Stimulated activated naive CD8-positive, alpha-beta T cell treated with anti-CD3 and anti-CD28 coated beads, Interleukin-15, Interleukin-2, amounts not matched to agents 100 U/mL and 50 U/mL, for 24 hours (primary cell): ENCODE measurements around the gene TMEFF2.
A peak's percentile ranks its signal among the peaks of the same experiment; 100 is the strongest.

Experiments used
- ATAC-seq: fragments of 150-1000 bp; cut with Tn5 transposase; one replicate; pipeline ENCODE4 v1.10.0; 2021
- DNase-seq: peaks from one replicate; pipeline ENCODE4 v3.0.0; 2021

TMEFF2 gene

GRCh38 chr2:192011196-192011595, 183.5 kb downstream of the TMEFF2 start:
- DNase-seq (no peak), ATAC-seq (no peak)

- DNase-seq (no peak), ATAC-seq (no peak)
Measured at GRCh38 chr2:192010073-192010472, 184.7 kb downstream of the TMEFF2 start.

- ATAC-seq, result peak; percentile 28
Measured at GRCh38 chr2:192007581-192008228, 187.0 kb downstream of the TMEFF2 start.

GRCh38 chr2:192005211-192005610, 189.5 kb downstream of the TMEFF2 start:
- DNase-seq (no peak), ATAC-seq (no peak)

More at GRCh38 chr2:192007581-192008228, 187.0 kb downstream of the TMEFF2 start:
- DNase-seq, result no peak

GRCh38 chr2:192004188-192004963, 190.4 kb downstream of the TMEFF2 start:
- DNase-seq (no peak), ATAC-seq (no peak)

GRCh38 chr2:192002418-192002817, 192.3 kb downstream of the TMEFF2 start:
- no peak for DNase-seq

GRCh38 chr2:192000196-192000980, 194.3 kb downstream of the TMEFF2 start:
- DNase-seq (no peak), ATAC-seq (no peak)

More at GRCh38 chr2:192002418-192002817, 192.3 kb downstream of the TMEFF2 start:
- no peak for ATAC-seq

- ATAC-seq (no peak), DNase-seq (no peak)
Measured at GRCh38 chr2:191999101-191999841, 195.5 kb downstream of the TMEFF2 start.

- DNase-seq (no peak), ATAC-seq (no peak)
Measured at GRCh38 chr2:191995285-191995684, 199.4 kb downstream of the TMEFF2 start.

GRCh38 chr2:191994749-191995148, 200.0 kb downstream of the TMEFF2 start:
- DNase-seq, result no peak
- no peak for ATAC-seq

- ATAC-seq, result no peak
Measured at GRCh38 chr2:191991442-191991841, 203.3 kb downstream of the TMEFF2 start.

GRCh38 chr2:191985740-191986139, 209.0 kb downstream of the TMEFF2 start:
- no peak for DNase-seq

More at GRCh38 chr2:191991442-191991841, 203.3 kb downstream of the TMEFF2 start:
- no peak for DNase-seq

GRCh38 chr2:191983591-191983990, 211.1 kb downstream of the TMEFF2 start:
- no peak for DNase-seq

More at GRCh38 chr2:191985740-191986139, 209.0 kb downstream of the TMEFF2 start:
- ATAC-seq, result no peak

GRCh38 chr2:191983186-191983585, 211.5 kb downstream of the TMEFF2 start:
- ATAC-seq (no peak), DNase-seq (no peak)

More at GRCh38 chr2:191983591-191983990, 211.1 kb downstream of the TMEFF2 start:
- ATAC-seq, result no peak

- ATAC-seq (no peak), DNase-seq (no peak)
Measured at GRCh38 chr2:191981706-191982105, 213.0 kb downstream of the TMEFF2 start.

GRCh38 chr2:191980483-191980882, 214.2 kb downstream of the TMEFF2 start:
- ATAC-seq (no peak), DNase-seq (no peak)

GRCh38 chr2:191979221-191979730, 215.5 kb downstream of the TMEFF2 start:
- no peak for DNase-seq

GRCh38 chr2:191977754-191978153, 217.0 kb downstream of the TMEFF2 start:
- ATAC-seq, result no peak
- no peak for DNase-seq

More at GRCh38 chr2:191979221-191979730, 215.5 kb downstream of the TMEFF2 start:
- no peak for ATAC-seq

GRCh38 chr2:191976436-191976835, 218.3 kb downstream of the TMEFF2 start:
- DNase-seq (no peak), ATAC-seq (no peak)

GRCh38 chr2:191974676-191975075, 220.1 kb downstream of the TMEFF2 start:
- DNase-seq (no peak), ATAC-seq (no peak)

GRCh38 chr2:191970867-191971266, 223.9 kb downstream of the TMEFF2 start:
- ATAC-seq (no peak), DNase-seq (no peak)

GRCh38 chr2:191968120-191968519, 226.6 kb downstream of the TMEFF2 start:
- ATAC-seq, result no peak
- no peak for DNase-seq
